Cardiac fibroblast (primary cell): ENCODE data around the gene JCAD.
"Not testable (repeated sequence)": the region's sequence is repeated elsewhere in the genome, so short reads cannot be mapped to it uniquely, and the experiment has no call there.

ENCODE experiments used
- DNase-seq, 2 donors: peaks; one replicate each; pipeline versions ENCODE4 v3.0.0 to v3.0.0-alpha.2; 2010; ENCODE audit warnings: low read depth in 2 of 2
- H3K4me3 ChIP-seq, 2 donors: replicated peaks in 1 of 2; 1 replicate in 1 of 2; 2 replicates in 1 of 2; pipeline ENCODE4 v1.5.1; 2011; ENCODE audit warnings: low read depth in 2 of 2, low read length in 2 of 2, mild to moderate bottlenecking in 2 of 2, moderate library complexity in 1 of 2
- CTCF ChIP-seq: IDR thresholded peaks from one replicate; pipeline ENCODE4 v1.5.1; 2011; ENCODE audit warnings: low read depth, mild to moderate bottlenecking, low read length, inconsistent platforms

Gene JCAD

GRCh38 chr10:29980084-29980483 is 79.3 kb downstream of the JCAD start:
- DNase-seq, result peak; percentile 25 to 69

DNA sequence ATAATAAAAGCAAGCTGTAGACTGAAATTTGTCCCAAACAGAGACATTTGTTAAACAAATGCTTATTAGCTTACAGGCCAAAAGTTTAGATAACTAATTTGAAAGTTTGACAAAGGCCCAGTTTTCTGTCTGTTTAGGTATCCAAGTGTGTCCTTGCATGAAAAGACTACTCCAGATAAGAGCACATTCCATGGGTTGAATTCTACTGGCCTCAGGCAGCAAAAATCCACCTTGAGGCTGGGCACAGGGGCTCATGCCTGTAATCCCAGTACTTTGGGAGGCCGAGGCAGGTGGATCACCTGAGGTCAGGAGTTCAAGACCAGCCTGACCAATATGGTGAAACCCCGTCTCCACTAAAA is 80.0 kb downstream of the JCAD start:
- not testable (repeated sequence) for DNase-seq, H3K4me3 ChIP-seq

More at GRCh38 chr10:29980084-29980483, 79.3 kb downstream of the JCAD start:
- no peak overlapping the region for H3K4me3 ChIP-seq
- TF ChIP-seq CTCF, result no peak

- H3K4me3 ChIP-seq, result no peak overlapping the region
- no peak for DNase-seq
- TF ChIP-seq CTCF, result no peak
Observed at GRCh38 chr10:29977171-29977570, 82.2 kb downstream of the JCAD start.

- TF ChIP-seq CTCF, result no peak
- H3K4me3 ChIP-seq, result no peak overlapping the region
- DNase-seq, result no peak
Observed at GRCh38 chr10:29976134-29976533, 83.3 kb downstream of the JCAD start.

DNA sequence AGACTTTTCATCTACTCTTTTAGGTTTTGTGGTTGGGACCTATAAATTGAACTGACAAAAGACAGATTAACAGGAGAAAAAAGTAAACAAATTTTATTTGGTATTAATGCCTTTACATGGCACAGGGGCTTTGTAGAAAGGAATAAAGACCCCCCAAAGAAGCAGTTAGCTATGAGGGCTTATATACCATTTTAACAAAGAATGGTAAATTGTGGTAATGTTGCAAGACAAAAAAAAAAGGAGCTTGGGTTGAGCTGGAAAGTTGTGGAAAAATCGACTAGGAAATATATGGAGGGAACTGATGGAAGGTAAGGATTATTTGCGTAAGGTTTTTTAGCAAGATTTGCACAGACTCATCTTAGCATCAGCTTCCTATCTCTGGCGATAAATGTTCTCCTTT is 84.6 kb downstream of the JCAD start:
- no peak for TF ChIP-seq CTCF
- H3K4me3 ChIP-seq, result no peak overlapping the region
- no peak for DNase-seq

DNA sequence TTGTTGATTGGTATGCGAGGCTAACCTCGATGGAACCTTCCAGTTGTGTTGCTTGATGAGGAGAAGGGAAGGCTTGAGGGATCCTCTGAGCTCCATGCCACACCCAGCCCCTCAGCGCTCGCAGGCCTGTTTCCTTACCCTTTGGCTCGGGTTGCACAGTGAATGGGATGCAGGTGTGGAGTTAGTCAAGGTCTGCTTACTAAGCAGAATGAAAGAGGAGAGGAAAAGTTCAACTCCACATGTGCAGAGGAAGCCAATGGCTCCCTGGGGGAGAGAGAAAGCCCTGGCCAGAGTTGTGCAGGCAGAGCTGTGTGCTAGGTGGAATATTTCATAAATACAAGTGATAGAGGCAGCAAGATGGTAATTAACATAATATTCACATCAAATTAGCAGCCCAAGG is 85.5 kb downstream of the JCAD start:
- TF ChIP-seq CTCF, result no peak
- H3K4me3 ChIP-seq, result no peak overlapping the region
- no peak for DNase-seq

DNA sequence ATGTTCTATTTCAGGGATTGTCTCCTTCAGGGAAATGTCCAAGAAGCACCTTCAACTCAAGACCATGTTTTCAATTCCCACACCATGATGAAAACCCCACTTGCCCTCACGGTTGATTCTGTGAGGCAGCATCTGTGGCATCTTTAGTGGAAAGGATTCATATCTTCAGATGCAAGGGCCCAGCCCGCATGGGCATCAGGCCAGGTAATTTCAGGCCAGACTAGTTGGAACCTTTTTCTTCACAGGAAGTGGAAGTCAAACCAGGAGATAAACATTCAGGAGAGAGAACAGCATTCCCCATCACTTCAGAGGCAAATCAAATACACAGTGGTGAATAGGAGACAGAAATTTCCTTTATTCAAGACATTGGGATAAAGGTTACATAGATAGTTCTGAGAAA is 88.8 kb downstream of the JCAD start:
- DNase-seq, result peak in 1 of 2 donors; percentile 65
- H3K4me3 ChIP-seq, result no peak overlapping the region
- TF ChIP-seq CTCF, result no peak

DNA sequence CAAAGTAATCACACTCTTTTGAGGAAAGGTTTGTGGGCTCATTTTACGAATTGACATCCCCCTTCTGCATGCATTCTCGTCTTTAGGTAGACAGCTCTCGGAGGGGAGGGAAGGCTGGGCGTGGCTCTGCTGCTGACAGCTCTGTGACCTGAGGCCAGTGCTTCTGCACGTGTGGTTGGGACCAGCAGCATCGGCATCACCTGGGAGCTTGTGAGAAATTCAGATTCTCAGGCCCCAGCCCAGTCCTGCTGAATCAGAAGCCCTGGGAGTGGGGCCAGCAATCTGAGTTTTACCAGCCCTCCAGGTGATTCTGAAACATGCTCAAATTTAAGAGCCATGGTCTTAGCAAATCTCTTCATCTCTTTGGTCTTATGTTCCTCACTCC is 89.4 kb downstream of the JCAD start:
- no peak for DNase-seq
- no peak overlapping the region for H3K4me3 ChIP-seq
- TF ChIP-seq CTCF, result no peak
